ENCODE results near the gene NEU2.
"Not testable (repeated sequence)": the region's sequence is repeated elsewhere in the genome, so short reads cannot be mapped to it uniquely, and the experiment has no call there.

The NEU2 gene

GRCh38 chr2:233011702-233012131 lies 20.8 kb upstream of the NEU2 start:
- Histone ChIP-seq H3K9me3 (ENCODE audit: low read length) (no peaks in the 10 kb centered on the region), H3K36me3 (ENCODE audit: insufficient read depth, low read length) (no peaks in the 10 kb centered on the region), H3K4me3 (ENCODE audit: low read depth in 1 of 2, low read length in 2 of 2) (no peak overlapping the region), H3K27me3 (ENCODE audit: control insufficient read depth in 1 of 2, insufficient read depth in 2 of 2, low read length in 2 of 2) (no peaks in the 10 kb centered on the region), H3K4me1 (ENCODE audit: insufficient read depth, low read length) (no peaks in the 10 kb centered on the region), H3K9ac (ENCODE audit: low read length) (no peak overlapping the region), H3K27ac (ENCODE audit: low read depth, low read length) (no peak overlapping the region)

- no peak overlapping the region for H3K4me3 ChIP-seq (ENCODE audit: low read depth in 1 of 2, low read length in 2 of 2)
- H3K36me3 ChIP-seq (ENCODE audit: insufficient read depth, low read length) = no peaks in the 10 kb centered on the region
- H3K27me3 ChIP-seq (ENCODE audit: control insufficient read depth in 1 of 2, insufficient read depth in 2 of 2, low read length in 2 of 2) = no peaks in the 10 kb centered on the region
- H3K4me1 ChIP-seq (ENCODE audit: insufficient read depth, low read length) = no peaks in the 10 kb centered on the region
- H3K27ac ChIP-seq (ENCODE audit: low read depth, low read length) = no peak overlapping the region
- H3K9ac ChIP-seq (ENCODE audit: low read length) = no peak overlapping the region
- H3K9me3 ChIP-seq (ENCODE audit: low read length) = no peaks in the 10 kb centered on the region
These were observed 20.0 kb upstream of the NEU2 start for GRCh38 chr2:233012301-233012971.

GRCh38 chr2:233013027-233013461 lies 19.4 kb upstream of the NEU2 start, which contains the start of gene NGEF:
Gene NGEF (minus strand): TSS chr2:233013256. CDS start chr2:232974890, 38,366 bp downstream.
- peaks cover 1% of the 10 kb centered on the region for H3K9me3 ChIP-seq (ENCODE audit: low read length)
- H3K9ac ChIP-seq (ENCODE audit: low read length) = no peak within 1 kb of the TSS
- no peaks in the 10 kb centered on the region for H3K36me3 ChIP-seq (ENCODE audit: insufficient read depth, low read length)
- no peak within 1 kb of the TSS for H3K4me3 ChIP-seq (ENCODE audit: low read depth in 1 of 2, low read length in 2 of 2)
- H3K27ac ChIP-seq (ENCODE audit: low read depth, low read length) = no peak within 1 kb of the TSS
- H3K4me1 ChIP-seq (ENCODE audit: insufficient read depth, low read length) = no peaks in the 10 kb centered on the region
- H3K27me3 ChIP-seq (ENCODE audit: control insufficient read depth in 1 of 2, insufficient read depth in 2 of 2, low read length in 2 of 2) = no peaks in the 10 kb centered on the region

DNA sequence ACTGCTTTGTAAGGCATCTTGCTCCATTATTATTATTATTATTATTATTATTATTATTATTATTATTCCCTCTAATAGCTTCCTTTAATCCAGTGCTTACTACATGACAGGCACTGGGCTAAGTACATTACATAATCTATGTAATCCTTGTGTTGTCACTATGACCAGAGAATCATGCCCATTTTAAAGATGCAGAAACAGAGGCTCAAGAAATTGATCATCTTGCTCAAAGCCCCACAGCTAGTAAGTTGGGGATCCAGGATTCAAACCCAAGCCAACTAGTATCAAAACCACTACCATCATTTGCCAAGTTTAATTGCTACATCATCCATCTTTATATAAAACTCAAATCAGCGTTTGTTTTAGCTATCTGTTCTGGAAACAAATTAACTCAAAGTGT lies 18.8 kb upstream of the NEU2 start:
- no peak overlapping the region for H3K4me3 ChIP-seq (ENCODE audit: low read depth in 1 of 2, low read length in 2 of 2)
- H3K27me3 ChIP-seq (ENCODE audit: control insufficient read depth in 1 of 2, insufficient read depth in 2 of 2, low read length in 2 of 2) = no peaks in the 10 kb centered on the region
- H3K9me3 ChIP-seq (ENCODE audit: low read length) = peaks cover 4% of the 10 kb centered on the region
- H3K9ac ChIP-seq (ENCODE audit: low read length) = no peak overlapping the region
- H3K4me1 ChIP-seq (ENCODE audit: insufficient read depth, low read length) = no peaks in the 10 kb centered on the region
- no peak overlapping the region for H3K27ac ChIP-seq (ENCODE audit: low read depth, low read length)
- H3K36me3 ChIP-seq (ENCODE audit: insufficient read depth, low read length) = no peaks in the 10 kb centered on the region

DNA sequence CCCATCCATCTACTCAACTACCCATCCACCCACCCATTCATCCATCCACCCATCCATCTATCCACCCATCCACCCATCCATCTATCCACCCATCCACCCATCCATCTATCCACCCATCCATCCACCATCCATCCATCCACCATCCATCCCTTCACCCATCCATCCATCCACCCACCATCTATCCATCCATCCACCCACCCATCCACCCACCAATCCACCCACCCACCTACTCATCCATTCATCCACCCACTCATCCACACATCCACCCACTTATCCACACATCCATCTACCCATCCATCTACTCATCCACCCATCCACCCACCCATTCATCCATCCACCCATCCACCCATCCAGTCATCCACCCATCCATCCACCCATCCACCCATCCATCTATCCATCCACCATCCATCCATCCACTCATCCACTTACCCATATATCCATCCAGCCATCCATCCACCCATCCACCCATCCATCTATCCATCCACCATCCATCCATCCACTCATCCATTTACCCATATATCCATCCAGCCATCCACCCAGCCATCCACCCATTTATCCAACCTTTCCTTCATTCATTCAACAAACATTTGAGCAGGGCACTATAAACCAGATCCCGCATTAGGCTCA lies 17.3 kb upstream of the NEU2 start:
- H3K4me1 ChIP-seq (ENCODE audit: insufficient read depth, low read length) = no peaks in the 10 kb centered on the region

DNA sequence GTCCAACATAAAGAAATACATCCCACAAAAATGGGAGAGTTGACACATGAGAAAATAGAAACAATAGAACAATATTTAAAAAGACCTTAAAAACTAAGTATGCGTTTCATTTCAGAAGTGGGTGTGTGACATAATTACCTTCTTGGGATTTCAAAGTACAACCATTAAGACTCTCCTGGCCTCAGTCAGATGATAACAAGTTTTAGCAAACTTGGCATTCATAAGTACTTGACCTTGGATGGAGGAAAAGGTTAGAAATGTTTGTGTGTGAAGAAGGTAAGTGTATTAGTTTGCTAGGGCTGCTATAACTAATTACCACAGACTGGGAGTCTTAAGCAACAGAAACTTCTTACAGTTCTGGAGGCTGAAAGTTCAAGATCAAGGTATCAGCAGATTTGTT lies 14.5 kb upstream of the NEU2 start:
- peaks cover 4% of the 10 kb centered on the region for H3K9me3 ChIP-seq (ENCODE audit: low read length)
- H3K27me3 ChIP-seq (ENCODE audit: control insufficient read depth in 1 of 2, insufficient read depth in 2 of 2, low read length in 2 of 2) = no peaks in the 10 kb centered on the region
- H3K36me3 ChIP-seq (ENCODE audit: insufficient read depth, low read length) = no peaks in the 10 kb centered on the region
- no peaks in the 10 kb centered on the region for H3K4me1 ChIP-seq (ENCODE audit: insufficient read depth, low read length)
- H3K4me3 ChIP-seq (ENCODE audit: low read depth in 1 of 2, low read length in 2 of 2) = no peak overlapping the region
- H3K27ac ChIP-seq (ENCODE audit: low read depth, low read length) = no peak overlapping the region
- no peak overlapping the region for H3K9ac ChIP-seq (ENCODE audit: low read length)

More for the DNA sequence above, 17.3 kb upstream of the NEU2 start:
- Histone ChIP-seq H3K36me3 (ENCODE audit: insufficient read depth, low read length) (no peaks in the 10 kb centered on the region), H3K27ac (ENCODE audit: low read depth, low read length) (no peak overlapping the region), H3K27me3 (ENCODE audit: control insufficient read depth in 1 of 2, insufficient read depth in 2 of 2, low read length in 2 of 2) (no peaks in the 10 kb centered on the region), H3K4me3 (ENCODE audit: low read depth in 1 of 2, low read length in 2 of 2) (no peak overlapping the region), H3K9me3 (ENCODE audit: low read length) (peaks cover 4% of the 10 kb centered on the region), H3K9ac (ENCODE audit: low read length) (no peak overlapping the region)

GRCh38 chr2:233019610-233020009 lies 12.9 kb upstream of the NEU2 start:
- not testable (repeated sequence) for H3K9ac ChIP-seq (ENCODE audit: low read length); H3K4me1 ChIP-seq (ENCODE audit: insufficient read depth, low read length); H3K27me3 ChIP-seq (ENCODE audit: control insufficient read depth in 1 of 2, insufficient read depth in 2 of 2, low read length in 2 of 2); H3K4me3 ChIP-seq (ENCODE audit: low read depth in 1 of 2, low read length in 2 of 2); H3K36me3 ChIP-seq (ENCODE audit: insufficient read depth, low read length); H3K9me3 ChIP-seq (ENCODE audit: low read length); H3K27ac ChIP-seq (ENCODE audit: low read depth, low read length)

DNA sequence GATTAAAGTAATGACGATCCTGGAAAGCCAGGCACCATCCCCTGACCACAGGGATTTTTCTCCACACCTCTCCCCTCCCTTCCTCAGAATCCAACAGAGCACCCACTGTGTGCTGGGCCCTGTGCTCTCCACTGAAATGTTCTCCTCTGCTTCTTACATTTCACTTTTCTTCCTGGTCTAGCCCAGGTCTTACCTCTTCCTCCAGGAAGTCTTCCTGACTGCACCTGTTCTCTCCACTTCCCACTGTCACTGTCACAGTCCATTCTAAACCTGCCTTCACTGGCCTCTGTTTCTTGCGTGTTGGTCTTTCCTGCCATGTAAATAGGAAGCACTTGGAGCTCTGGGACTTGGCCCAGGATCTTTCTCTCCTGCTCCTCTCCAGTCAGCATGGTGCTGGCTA lies 12.0 kb upstream of the NEU2 start:
- Histone ChIP-seq H3K4me1 (ENCODE audit: insufficient read depth, low read length) (no peaks in the 10 kb centered on the region), H3K4me3 (ENCODE audit: low read depth in 1 of 2, low read length in 2 of 2) (no peak overlapping the region), H3K27me3 (ENCODE audit: control insufficient read depth in 1 of 2, insufficient read depth in 2 of 2, low read length in 2 of 2) (no peaks in the 10 kb centered on the region), H3K36me3 (ENCODE audit: insufficient read depth, low read length) (no peaks in the 10 kb centered on the region), H3K9ac (ENCODE audit: low read length) (no peak overlapping the region), H3K9me3 (ENCODE audit: low read length) (peaks cover 4% of the 10 kb centered on the region), H3K27ac (ENCODE audit: low read depth, low read length) (no peak overlapping the region)

DNA sequence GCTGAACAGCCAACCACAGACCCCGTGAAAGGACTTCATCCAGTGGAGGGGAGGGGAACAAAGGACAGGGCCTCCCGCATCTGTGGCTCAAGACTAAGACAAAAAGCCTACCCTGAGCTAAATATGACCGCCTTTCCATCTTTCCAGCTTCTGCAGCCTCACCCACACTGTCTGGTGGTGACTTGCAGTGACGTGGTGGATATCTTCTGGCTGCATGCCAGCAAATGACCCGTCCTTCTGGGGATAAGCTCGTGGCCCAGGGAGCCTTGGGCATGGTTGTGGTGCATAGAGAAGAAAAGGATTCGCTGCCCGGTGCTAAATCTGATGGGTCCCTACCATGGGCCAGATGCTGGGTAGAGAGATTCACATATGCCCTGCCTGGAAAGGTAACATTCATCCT lies 10.7 kb upstream of the NEU2 start:
- no peaks in the 10 kb centered on the region for H3K27me3 ChIP-seq (ENCODE audit: control insufficient read depth in 1 of 2, insufficient read depth in 2 of 2, low read length in 2 of 2)
- no peaks in the 10 kb centered on the region for H3K4me1 ChIP-seq (ENCODE audit: insufficient read depth, low read length)
- H3K9ac ChIP-seq (ENCODE audit: low read length) = no peak overlapping the region
- no peaks in the 10 kb centered on the region for H3K36me3 ChIP-seq (ENCODE audit: insufficient read depth, low read length)
- peaks cover 4% of the 10 kb centered on the region for H3K9me3 ChIP-seq (ENCODE audit: low read length)
- H3K27ac ChIP-seq (ENCODE audit: low read depth, low read length) = no peak overlapping the region
- H3K4me3 ChIP-seq (ENCODE audit: low read depth in 1 of 2, low read length in 2 of 2) = no peak overlapping the region

DNA sequence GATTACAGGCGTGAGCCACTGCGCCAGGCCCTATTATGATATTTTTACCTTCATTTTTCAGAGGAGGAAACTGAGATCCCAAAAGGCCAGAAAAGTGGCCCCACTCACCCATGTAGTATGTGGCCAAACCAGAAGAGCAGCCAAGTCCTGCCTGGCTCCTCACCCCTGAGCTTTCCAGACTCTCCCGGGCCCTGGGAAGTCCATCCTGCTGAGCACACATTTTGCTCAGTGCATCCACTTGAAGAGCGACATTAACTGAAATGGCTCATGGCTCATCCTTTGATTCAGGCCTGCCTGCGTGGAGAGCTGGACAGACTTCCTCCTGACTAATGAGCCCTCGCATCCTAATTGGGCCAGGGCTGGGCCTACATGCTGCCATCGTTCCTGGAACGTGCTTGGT lies 9.9 kb upstream of the NEU2 start:
- H3K9ac ChIP-seq (ENCODE audit: low read length) = no peak overlapping the region
- H3K27me3 ChIP-seq (ENCODE audit: control insufficient read depth in 1 of 2, insufficient read depth in 2 of 2, low read length in 2 of 2) = no peaks in the 10 kb centered on the region
- H3K27ac ChIP-seq (ENCODE audit: low read depth, low read length) = no peak overlapping the region
- H3K9me3 ChIP-seq (ENCODE audit: low read length) = peaks cover 4% of the 10 kb centered on the region
- no peaks in the 10 kb centered on the region for H3K4me1 ChIP-seq (ENCODE audit: insufficient read depth, low read length)
- H3K36me3 ChIP-seq (ENCODE audit: insufficient read depth, low read length) = no peaks in the 10 kb centered on the region
- no peak overlapping the region for H3K4me3 ChIP-seq (ENCODE audit: low read depth in 1 of 2, low read length in 2 of 2)

GRCh38 chr2:233023007-233023760 lies 9.3 kb upstream of the NEU2 start:
- Histone ChIP-seq H3K9me3 (ENCODE audit: low read length) (peaks cover 1% of the 10 kb centered on the region), H3K27ac (ENCODE audit: low read depth, low read length) (no peak overlapping the region), H3K36me3 (ENCODE audit: insufficient read depth, low read length) (no peaks in the 10 kb centered on the region), H3K4me3 (ENCODE audit: low read depth in 1 of 2, low read length in 2 of 2) (no peak overlapping the region), H3K9ac (ENCODE audit: low read length) (no peak overlapping the region), H3K27me3 (ENCODE audit: control insufficient read depth in 1 of 2, insufficient read depth in 2 of 2, low read length in 2 of 2) (no peaks in the 10 kb centered on the region), H3K4me1 (ENCODE audit: insufficient read depth, low read length) (no peaks in the 10 kb centered on the region)

Measured in muscle layer of colon (tissue), 2 donors.